Neuronal stem cell (in vitro differentiated cells): Measurements from ENCODE around the gene ODC1.
A peak's percentile ranks its signal among the peaks of the same experiment; 100 is the strongest.

Source experiments
- DNase-seq: peaks from one replicate; pipeline ENCODE4 v3.0.0-alpha.2; 2013; ENCODE audit warnings: low spot score
- H2AFZ ChIP-seq: one replicate; pipeline ENCODE4 v1.6.1; 2013; ENCODE audit warnings: mild to moderate bottlenecking, low read length, inconsistent platforms
- H2AK5ac ChIP-seq: 2 replicates; pipeline ENCODE4 v1.6.1; 2013; ENCODE audit warnings: low read depth, mild to moderate bottlenecking, inconsistent platforms, low read length, moderate library complexity, mixed read lengths
- H2BK120ac ChIP-seq: 2 replicates; pipeline ENCODE4 v1.6.1; 2013; ENCODE audit warnings: low read depth, mild to moderate bottlenecking, inconsistent platforms, low read length, moderate library complexity, mixed read lengths
- H2BK12ac ChIP-seq: one replicate; pipeline ENCODE4 v1.6.1; 2013; ENCODE audit warnings: low read length, inconsistent platforms
- H2BK15ac ChIP-seq: 2 replicates; pipeline ENCODE4 v1.6.1; 2013; ENCODE audit warnings: mild to moderate bottlenecking, low read length, inconsistent platforms, mixed read lengths
- H2BK5ac ChIP-seq: one replicate; pipeline ENCODE4 v1.6.1; 2013; ENCODE audit warnings: inconsistent platforms, mild to moderate bottlenecking, low read length, moderate library complexity
- H3K14ac ChIP-seq: one replicate; pipeline ENCODE4 v1.6.1; 2013; ENCODE audit warnings: low read length, inconsistent platforms
- H3K18ac ChIP-seq: 2 replicates; pipeline ENCODE4 v1.6.1; 2013; ENCODE audit warnings: low read length, inconsistent platforms
- H3K23ac ChIP-seq: 2 replicates; pipeline ENCODE4 v1.6.1; 2013; ENCODE audit warnings: low read depth, mild to moderate bottlenecking, mixed read lengths, low read length, inconsistent platforms; ENCODE audit not compliant: poor library complexity
- H3K27ac ChIP-seq: replicated peaks from 3 replicates; pipeline ENCODE4 v1.5.1; 2013; ENCODE audit warnings: low read length, inconsistent platforms
- H3K27me3 ChIP-seq, 3 experiments: 2 replicates each; pipeline ENCODE4 v1.6.1; 2013; ENCODE audit warnings: low read length in 3 of 3, mild to moderate bottlenecking in 2 of 3, inconsistent platforms in 1 of 3, low read depth in 1 of 3, mixed read lengths in 1 of 3, moderate library complexity in 1 of 3; ENCODE audit not compliant: control insufficient read depth in 3 of 3, insufficient read depth in 3 of 3
- H3K36me3 ChIP-seq, 2 donors: replicated peaks in 1 of 2; 2 replicates each; pipeline ENCODE4 v1.6.1; 2013; ENCODE audit warnings: low read length in 2 of 2; ENCODE audit not compliant: control insufficient read depth in 2 of 2, insufficient read depth in 2 of 2
- H3K4ac ChIP-seq: 2 replicates; pipeline ENCODE4 v1.6.1; 2013; ENCODE audit warnings: inconsistent platforms, mild to moderate bottlenecking, low read length, moderate library complexity
- H3K4me1 ChIP-seq, 2 donors: 1 replicate in 1 of 2; 2 replicates in 1 of 2; pipeline ENCODE4 v1.6.1; 2013; ENCODE audit warnings: low read length in 2 of 2, low read depth in 1 of 2; ENCODE audit not compliant: control insufficient read depth in 2 of 2, insufficient read depth in 1 of 2
- H3K4me2 ChIP-seq: one replicate; pipeline ENCODE4 v1.6.1; 2013; ENCODE audit warnings: mild to moderate bottlenecking, low read length, inconsistent platforms; ENCODE audit not compliant: insufficient read depth, poor library complexity, severe bottlenecking
- H3K4me3 ChIP-seq, 2 donors: 2 replicates each; pipeline ENCODE4 v1.5.1; 2013; ENCODE audit warnings: low read length in 2 of 2, mild to moderate bottlenecking in 2 of 2, inconsistent platforms in 1 of 2, moderate library complexity in 1 of 2
- H3K79me1 ChIP-seq: one replicate; pipeline ENCODE4 v1.6.1; 2013; ENCODE audit warnings: low read depth, mild to moderate bottlenecking, inconsistent platforms, low read length, moderate library complexity
- H3K9ac ChIP-seq: one replicate; pipeline ENCODE4 v1.6.1; 2013; ENCODE audit warnings: mild to moderate bottlenecking, low read depth, low read length, inconsistent platforms; ENCODE audit not compliant: poor library complexity
- H3K9me3 ChIP-seq, 2 donors: replicated peaks in 1 of 2; 2 replicates each; pipeline versions ENCODE3 to v1.6.1; 2013; ENCODE audit warnings: low read length in 2 of 2, mild to moderate bottlenecking in 2 of 2, inconsistent platforms in 1 of 2, low read depth in 1 of 2, mixed read lengths in 1 of 2, moderate library complexity in 1 of 2; ENCODE audit not compliant: control insufficient read depth in 2 of 2, insufficient read depth in 1 of 2
- H4K8ac ChIP-seq: one replicate; pipeline ENCODE4 v1.6.1; 2013; ENCODE audit warnings: low read depth, mild to moderate bottlenecking, inconsistent platforms, low read length, moderate library complexity
- H4K91ac ChIP-seq: one replicate; pipeline ENCODE4 v1.6.1; 2013; ENCODE audit warnings: low read length, low read depth, mild to moderate bottlenecking, inconsistent platforms; ENCODE audit not compliant: poor library complexity
- WGBS, 2 donors: extraction: QIAGEN DNeasy Blood & Tissue Kit; methylation state at CpG; one replicate each; pipeline ENCODE4 v1.1.7; 2013; ENCODE audit warnings: missing lambda C conversion rate in 2 of 2, mixed read lengths in 1 of 2; ENCODE audit not compliant: insufficient read length in 2 of 2, insufficient replicate concordance in 1 of 2; ENCODE audit errors: extremely low coverage in 2 of 2; 5-methylcytosine and 5-hydroxymethylcytosine counted together

Gene ODC1

GRCh38 chr2:10427618-10427949 is 20.5 kb downstream of the ODC1 start:
- Histone ChIP-seq H3K9me3 (no peaks in the 10 kb centered on the region), H2BK12ac (peak overlapping the region; percentile 69), H3K18ac (peak overlapping the region; percentile 79), H3K27me3 (peaks cover 0 to 10% (median 0%) of the 10 kb centered on the region in 3 experiments), H3K4me1 (peaks cover 17 to 29% of the 10 kb centered on the region in 2 donors), H2AFZ (peak overlapping the region; percentile 80), H2BK120ac (no peak overlapping the region), H2BK5ac (no peak overlapping the region), H2AK5ac (no peak overlapping the region), H3K9ac (peak overlapping the region; percentile 10), H4K8ac (no peak overlapping the region), H3K4me2 (no peak overlapping the region), H3K4me3 (no peak overlapping the region), H3K27ac (no peak overlapping the region), H3K23ac (no peak overlapping the region), H3K14ac (peak overlapping the region; percentile 61), H3K4ac (peak overlapping the region; percentile 53), H3K79me1 (peaks cover 2% of the 10 kb centered on the region), H4K91ac (no peak overlapping the region), H3K36me3 (no peaks in the 10 kb centered on the region), H2BK15ac (no peak overlapping the region)
- no peak for DNase-seq
- no CpG with 5 or more reads among the region's 17 CpGs for WGBS, 2 donors

- peak overlapping the region; percentile 65 for H2BK12ac ChIP-seq
Measured at GRCh38 chr2:10426726-10427617, 21.2 kb downstream of the ODC1 start.

DNA sequence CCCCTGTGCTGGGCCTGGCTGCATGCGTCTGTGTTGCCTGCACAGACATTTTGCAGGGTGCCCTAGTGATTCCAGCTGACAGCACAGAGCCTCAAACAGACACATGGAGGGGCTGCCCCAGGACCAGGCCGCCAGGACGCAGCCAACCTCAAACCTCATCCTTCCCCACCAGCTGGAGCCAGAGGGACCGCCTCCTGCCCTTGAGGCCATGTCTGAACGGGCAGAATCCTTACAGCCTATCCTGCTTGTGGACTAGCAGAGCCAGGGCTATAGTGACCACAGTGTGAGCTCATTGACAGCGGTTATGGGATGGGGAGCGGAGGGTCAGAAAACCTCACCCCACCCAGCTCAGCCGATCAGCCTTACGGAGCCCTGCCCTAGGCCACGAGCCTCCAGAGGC is 22.4 kb downstream of the ODC1 start:
- H2AFZ ChIP-seq: no peak overlapping the region
- H2AK5ac ChIP-seq: peak overlapping the region; percentile 76
- no peak overlapping the region for H4K8ac ChIP-seq
- no peak overlapping the region for H2BK120ac ChIP-seq
- no peak overlapping the region for H3K4me2 ChIP-seq
- no CpG with 5 or more reads among the region's 10 CpGs for WGBS, 2 donors
- H3K4me3 ChIP-seq: no peak overlapping the region
- H3K27me3 ChIP-seq: no peaks in the 10 kb centered on the region
- H3K9ac ChIP-seq: no peak overlapping the region
- H3K18ac ChIP-seq: peak overlapping the region; percentile 67
- H4K91ac ChIP-seq: no peak overlapping the region
- peaks cover 2% of the 10 kb centered on the region for H3K79me1 ChIP-seq
- no peak for DNase-seq
- peak overlapping the region; percentile 82 for H2BK12ac ChIP-seq
- no peaks in the 10 kb centered on the region for H3K36me3 ChIP-seq
- H3K14ac ChIP-seq: no peak overlapping the region
- H3K27ac ChIP-seq: no peak overlapping the region
- H3K9me3 ChIP-seq: no peaks in the 10 kb centered on the region
- H2BK5ac ChIP-seq: no peak overlapping the region
- peak overlapping the region; percentile 76 for H2BK15ac ChIP-seq
- H3K4ac ChIP-seq: no peak overlapping the region
- H3K23ac ChIP-seq: peak overlapping the region; percentile 68
- peaks cover 17 to 29% of the 10 kb centered on the region in 2 donors for H3K4me1 ChIP-seq

More at GRCh38 chr2:10426726-10427617, 21.2 kb downstream of the ODC1 start:
- Histone ChIP-seq H3K14ac (peak overlapping the region; percentile 84), H3K4me2 (no peak overlapping the region), H2BK15ac (peak overlapping the region; percentile 7), H3K27ac (no peak overlapping the region), H3K27me3 (peaks cover 0 to 8% (median 0%) of the 10 kb centered on the region in 3 experiments), H2BK5ac (peak overlapping the region; percentile 55), H4K91ac (no peak overlapping the region), H3K79me1 (peaks cover 2% of the 10 kb centered on the region), H3K9ac (peak overlapping the region; percentile 25), H3K9me3 (no peaks in the 10 kb centered on the region), H3K4ac (peak overlapping the region; percentile 59), H2BK120ac (no peak overlapping the region), H3K4me1 (peaks cover 17 to 29% of the 10 kb centered on the region in 2 donors), H3K36me3 (no peaks in the 10 kb centered on the region), H3K18ac (peak overlapping the region; percentile 86), H3K4me3 (no peak overlapping the region), H2AFZ (peak overlapping the region; percentile 80), H4K8ac (no peak overlapping the region), H3K23ac (peak overlapping the region; percentile 39), H2AK5ac (peak overlapping the region; percentile 86)
- WGBS, 2 donors: no CpG with 5 or more reads among the region's 40 CpGs
- DNase-seq: no peak

GRCh38 chr2:10424916-10425505 is 23.1 kb downstream of the ODC1 start:
- WGBS, 2 donors: no CpG with 5 or more reads among the region's 8 CpGs
- H2AK5ac ChIP-seq: peak overlapping the region; percentile 76

More at GRCh38 chr2:10424916-10425505, 23.1 kb downstream of the ODC1 start:
- Histone ChIP-seq H3K27ac (no peak overlapping the region), H2BK5ac (no peak overlapping the region), H4K8ac (no peak overlapping the region), H3K9me3 (no peaks in the 10 kb centered on the region), H3K18ac (no peak overlapping the region), H3K4me2 (no peak overlapping the region), H3K14ac (no peak overlapping the region), H4K91ac (no peak overlapping the region), H3K79me1 (peaks cover 2% of the 10 kb centered on the region), H3K36me3 (no peaks in the 10 kb centered on the region), H3K4me1 (peaks cover 17 to 29% of the 10 kb centered on the region in 2 donors), H3K4me3 (no peak overlapping the region), H2BK15ac (peak overlapping the region; percentile 38), H2AFZ (no peak overlapping the region), H3K9ac (no peak overlapping the region), H2BK120ac (no peak overlapping the region), H3K27me3 (no peaks in the 10 kb centered on the region), H3K23ac (peak overlapping the region; percentile 68), H2BK12ac (peak overlapping the region; percentile 17), H3K4ac (no peak overlapping the region)
- no peak for DNase-seq
